Dermis blood vessel endothelial cell (primary cell): ENCODE measurements around the gene FXYD7. TPM values are rescaled to one million over a fixed set of nuclear protein-coding genes. Genes with fewer than 3 reads are reported as not detected.
"Not testable (repeated sequence)": the region's sequence is repeated elsewhere in the genome, so short reads cannot be mapped to it uniquely, and the experiment has no call there.

ENCODE experiments used
- DNase-seq: peaks from one replicate; pipeline ENCODE4 v3.0.0; 2010
- total RNA-seq: library from RNA; depleted of rRNA; stranded (reverse); fragments of >200 nt; gene quantifications from 2 replicates; pipeline ENCODE4 v1.2.3, GENCODE V29; 2014

FXYD7 gene
- total RNA-seq, 1 donor from 2014 or later: not detected

DNA sequence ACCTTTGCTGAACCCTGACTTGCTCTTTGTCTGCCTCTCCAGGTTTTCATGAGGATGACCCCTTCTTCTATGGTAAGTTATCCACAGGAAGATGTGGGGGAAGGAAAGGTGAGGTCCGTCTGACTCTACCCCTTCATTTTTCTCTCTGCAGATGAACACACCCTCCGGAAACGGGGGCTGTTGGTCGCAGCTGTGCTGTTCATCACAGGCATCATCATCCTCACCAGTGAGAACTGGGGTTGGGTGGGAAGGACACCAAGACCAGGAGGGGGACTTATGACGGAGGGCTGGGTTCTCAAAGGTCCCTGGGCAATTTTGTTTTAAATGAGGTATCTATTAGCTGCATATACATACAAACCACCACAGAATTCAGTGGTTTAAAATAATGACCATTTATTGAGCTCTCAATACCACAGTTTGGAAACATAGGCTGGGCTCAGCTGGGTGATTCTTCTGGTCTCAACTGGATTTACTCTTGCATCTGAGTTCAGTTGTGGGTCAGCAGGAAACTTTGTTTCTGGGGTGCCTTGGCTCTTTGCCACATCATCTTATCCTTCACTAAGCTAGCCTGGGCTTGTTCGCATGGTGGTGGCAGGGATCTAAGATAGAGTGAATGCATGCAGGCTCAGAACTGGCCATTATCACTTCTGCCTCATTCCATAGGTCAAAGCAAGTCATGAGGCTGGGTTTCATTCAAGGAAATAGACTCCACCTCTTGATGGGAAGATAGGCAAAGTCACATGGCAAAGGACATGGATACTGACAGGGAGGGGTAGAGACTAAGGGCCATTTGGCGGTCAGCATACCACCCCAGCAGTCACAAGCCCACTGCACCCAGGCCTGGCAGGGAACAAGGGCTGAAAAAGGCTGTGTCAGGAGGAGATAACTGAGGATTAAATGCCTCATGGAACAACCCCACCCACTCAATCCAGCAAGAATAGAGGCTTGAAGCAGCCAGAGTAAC lies 23.3 kb downstream of the FXYD7 start:
- no peak for DNase-seq

GRCh38 chr19:35167251-35168119 lies 24.4 kb downstream of the FXYD7 start:
- no peak for DNase-seq

- no peak for DNase-seq
These were observed 25.1 kb downstream of the FXYD7 start for GRCh38 chr19:35168196-35168595.

DNA sequence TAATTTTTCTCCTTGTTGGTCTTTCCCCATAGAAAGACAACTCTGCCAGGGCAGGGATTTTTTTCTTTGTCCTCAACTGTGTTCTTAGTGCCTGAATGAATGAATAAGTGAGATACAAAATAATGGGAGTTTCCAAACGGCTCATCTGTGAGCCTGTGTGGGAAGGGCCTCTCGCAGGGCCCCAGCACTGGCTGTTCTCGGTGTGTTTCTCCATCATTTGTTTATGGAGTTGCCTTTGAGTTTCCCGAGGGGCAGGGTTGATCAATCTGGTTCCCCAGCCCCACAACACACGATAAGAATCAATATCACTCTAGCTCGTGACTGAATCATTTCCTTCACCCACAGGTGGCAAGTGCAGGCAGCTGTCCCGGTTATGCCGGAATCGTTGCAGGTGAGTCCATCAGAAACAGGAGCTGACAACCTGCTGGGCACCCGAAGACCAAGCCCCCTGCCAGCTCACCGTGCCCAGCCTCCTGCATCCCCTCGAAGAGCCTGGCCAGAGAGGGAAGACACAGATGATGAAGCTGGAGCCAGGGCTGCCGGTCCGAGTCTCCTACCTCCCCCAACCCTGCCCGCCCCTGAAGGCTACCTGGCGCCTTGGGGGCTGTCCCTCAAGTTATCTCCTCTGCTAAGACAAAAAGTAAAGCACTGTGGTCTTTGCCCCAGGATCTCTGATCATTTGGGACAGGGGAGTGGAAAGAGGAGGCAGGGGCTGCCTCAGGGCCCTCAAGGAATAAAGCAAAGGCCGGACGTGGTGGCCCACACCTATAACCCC lies 26.4 kb downstream of the FXYD7 start:
- DNase-seq: no peak

DNA sequence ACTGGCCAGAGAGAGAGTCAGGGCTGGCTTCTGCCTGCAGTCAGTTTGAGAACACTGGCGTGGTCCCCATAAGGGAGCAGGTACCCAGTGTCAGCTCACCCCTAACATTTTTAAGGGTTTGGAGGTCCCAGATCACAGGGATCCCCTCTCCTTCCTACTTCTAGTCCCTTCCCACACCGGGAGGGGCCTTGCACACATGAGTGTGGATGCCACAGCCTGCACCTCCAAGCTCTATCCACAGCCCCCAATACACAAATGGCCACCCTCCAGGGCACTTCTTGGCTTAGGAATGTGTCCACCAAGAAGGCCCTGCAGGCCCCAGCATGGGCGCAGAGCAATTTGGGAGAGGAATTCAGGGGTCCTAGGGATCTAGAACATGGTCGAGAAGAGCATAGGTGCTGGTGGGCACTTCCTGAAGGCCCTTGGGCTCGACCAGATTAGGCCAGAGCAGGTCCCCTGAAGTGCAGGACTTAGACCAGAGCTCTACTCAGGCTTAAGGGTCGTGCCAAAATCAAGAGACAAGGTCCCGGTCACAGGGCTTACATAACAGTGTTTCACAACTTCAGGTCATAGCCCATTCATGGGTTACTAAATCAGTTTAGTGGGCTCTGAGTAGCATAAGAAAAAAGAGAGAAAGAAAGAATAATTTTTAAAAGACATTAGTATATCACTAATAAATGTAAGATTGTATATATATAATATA lies 27.5 kb downstream of the FXYD7 start:
- DNase-seq: no peak

DNA sequence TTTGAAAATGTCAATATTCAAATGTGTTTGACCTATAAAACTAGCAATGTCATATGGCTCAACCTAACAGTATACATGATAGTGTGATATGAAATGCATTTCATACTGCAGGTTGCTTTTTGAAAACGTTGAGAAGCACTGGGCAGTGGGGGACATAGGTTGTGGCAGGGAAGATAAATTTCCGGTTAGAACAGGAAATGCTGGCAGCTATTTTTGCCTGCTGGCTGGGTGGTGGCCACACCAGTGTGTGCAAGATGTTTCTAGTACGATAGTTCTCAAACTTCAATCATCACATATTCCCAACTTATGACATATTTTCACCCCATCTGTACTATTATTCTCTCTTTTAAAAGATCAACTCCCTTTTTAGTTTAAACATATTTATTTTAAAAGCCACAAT lies 28.7 kb downstream of the FXYD7 start:
- DNase-seq: peak; percentile 9

DNA sequence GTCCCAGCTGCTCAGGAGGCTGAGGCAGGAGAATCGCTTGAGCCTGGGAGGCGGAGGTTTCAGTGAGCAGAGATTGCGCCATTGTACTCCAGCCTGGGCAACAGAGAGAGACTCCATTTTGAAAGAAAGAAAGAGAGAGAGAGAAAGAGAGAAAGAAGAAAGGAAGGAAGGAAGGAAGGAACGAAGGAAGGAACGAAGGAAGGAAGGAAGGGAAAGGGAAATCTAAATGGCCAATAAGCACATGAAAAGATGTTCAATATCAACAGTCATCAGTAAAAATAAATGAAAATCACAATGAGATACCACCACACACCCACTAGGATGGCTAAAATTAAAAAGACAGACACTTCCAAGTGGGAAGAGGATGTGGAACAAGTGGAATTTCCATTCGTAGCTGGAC lies 31.2 kb downstream of the FXYD7 start:
- no peak for DNase-seq

DNA sequence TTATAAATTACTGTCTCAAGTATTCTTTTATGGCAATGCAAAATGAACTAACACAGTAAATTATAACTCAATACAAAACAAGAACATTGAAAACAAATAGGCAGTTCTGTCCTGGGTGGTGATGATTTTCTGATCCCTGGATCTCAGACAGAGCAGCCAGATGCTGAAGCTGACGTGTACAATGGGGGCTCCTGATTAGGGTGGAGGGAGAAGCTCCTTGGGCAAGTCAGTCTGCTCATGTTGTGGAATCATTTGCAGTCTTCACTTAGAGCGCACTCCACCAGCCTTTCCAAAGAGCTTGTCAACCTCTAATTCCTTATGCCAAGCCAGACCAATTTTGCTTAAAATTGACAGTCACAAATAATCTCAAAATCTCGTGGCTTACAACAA lies 33.1 kb downstream of the FXYD7 start:
- DNase-seq: no peak

DNA sequence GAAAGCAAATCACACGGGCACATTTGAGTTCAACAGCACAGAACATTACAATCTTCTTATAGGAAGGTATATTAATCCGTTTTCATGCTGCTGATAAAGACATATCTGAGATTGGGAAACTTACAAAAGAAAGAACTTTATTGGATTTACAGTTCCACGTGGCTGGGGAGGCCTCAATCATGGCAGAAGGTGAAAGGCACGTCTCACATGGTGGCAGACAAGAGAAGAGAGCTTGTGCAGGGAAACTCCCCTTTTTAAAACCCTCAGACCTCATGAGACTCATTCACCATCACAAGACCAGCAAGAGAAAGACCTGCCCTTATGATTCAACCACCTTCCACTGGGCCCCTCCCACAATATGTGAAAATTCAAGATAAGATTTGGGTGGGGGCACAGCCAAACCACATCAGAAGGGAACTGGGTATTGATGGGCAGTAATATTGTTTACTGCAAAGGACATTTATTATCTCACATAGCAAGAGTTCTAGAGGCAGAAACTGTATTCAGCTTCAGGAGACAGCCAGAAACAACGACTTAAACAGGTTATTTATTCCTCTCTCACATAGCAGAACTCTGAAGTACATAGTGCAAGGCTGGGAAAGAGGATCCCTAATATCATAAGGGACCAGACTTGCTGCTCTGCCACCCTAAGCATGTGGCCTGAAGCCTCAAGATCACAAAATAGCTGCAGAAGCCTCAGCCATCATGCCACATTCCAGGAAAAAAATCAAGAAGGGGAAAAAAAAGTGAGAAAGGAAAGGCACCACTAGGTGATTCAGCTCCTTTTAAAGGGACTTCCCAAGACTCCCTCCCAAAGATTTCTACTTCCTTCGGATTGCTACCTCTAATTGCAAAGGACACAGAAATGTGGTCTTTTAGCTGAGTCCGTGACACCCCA lies 34.6 kb downstream of the FXYD7 start:
- no peak for DNase-seq

- no peak for DNase-seq
These were observed 35.6 kb downstream of the FXYD7 start for GRCh38 chr19:35178701-35179100.

DNA sequence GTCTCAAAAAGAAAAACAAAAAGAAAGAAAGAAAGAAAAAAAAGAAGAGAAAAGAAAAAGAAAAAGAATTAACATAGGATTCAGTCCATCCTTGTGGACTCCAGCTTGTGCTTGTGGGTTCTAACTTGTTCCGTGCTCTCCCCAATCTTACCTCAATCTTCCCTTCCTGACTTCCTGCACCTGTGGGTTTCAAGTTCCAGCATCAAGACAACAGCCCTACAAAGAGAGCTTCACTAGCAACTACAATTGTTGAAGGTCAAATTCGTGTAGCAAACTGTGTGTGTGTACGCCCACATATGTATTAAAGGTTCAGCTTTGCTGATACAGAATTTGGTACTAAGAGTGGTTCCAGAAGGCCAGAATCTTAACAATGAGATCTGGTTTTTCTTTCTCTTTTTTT lies 36.8 kb downstream of the FXYD7 start:
- no peak for DNase-seq

GRCh38 chr19:35181387-35181786 lies 38.3 kb downstream of the FXYD7 start:
- no peak for DNase-seq

DNA sequence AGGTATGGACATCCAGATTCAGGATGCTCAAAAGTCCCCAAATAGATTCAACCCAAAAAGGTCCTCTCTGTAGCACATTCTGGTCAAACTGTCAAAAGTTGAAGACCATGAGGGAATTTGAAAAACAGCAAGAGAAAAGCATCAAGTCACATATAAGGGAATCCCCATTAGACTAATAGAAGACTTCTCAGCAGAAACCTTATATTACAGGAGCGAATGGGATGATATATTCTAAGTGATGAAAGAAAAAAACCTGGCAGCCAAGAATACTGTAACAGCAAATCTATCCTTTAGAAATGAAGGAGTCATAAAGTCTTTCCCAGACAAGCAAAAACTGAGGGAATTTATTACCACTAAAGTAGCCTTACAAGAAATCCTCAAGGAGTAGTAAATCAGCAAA lies 41.2 kb downstream of the FXYD7 start:
- DNase-seq: no peak

DNA sequence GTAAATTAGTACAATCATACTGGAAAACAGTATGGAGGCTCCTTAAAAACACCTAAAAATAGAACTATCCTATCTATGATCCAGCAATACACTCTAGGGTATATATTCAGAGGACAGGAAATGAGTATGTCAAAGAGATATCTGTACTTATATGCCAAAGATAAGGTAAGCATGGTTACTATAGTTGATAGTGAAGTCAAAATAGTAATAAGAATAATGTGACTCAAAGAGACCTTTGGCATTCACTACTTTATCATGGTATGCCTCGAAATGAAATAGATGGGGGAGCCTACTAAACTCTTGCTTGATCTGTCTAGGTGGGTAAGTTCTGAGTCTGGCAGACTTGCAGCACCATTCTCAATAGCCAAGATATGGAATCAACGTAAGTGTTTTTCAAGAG lies 41.8 kb downstream of the FXYD7 start:
- no peak for DNase-seq

DNA sequence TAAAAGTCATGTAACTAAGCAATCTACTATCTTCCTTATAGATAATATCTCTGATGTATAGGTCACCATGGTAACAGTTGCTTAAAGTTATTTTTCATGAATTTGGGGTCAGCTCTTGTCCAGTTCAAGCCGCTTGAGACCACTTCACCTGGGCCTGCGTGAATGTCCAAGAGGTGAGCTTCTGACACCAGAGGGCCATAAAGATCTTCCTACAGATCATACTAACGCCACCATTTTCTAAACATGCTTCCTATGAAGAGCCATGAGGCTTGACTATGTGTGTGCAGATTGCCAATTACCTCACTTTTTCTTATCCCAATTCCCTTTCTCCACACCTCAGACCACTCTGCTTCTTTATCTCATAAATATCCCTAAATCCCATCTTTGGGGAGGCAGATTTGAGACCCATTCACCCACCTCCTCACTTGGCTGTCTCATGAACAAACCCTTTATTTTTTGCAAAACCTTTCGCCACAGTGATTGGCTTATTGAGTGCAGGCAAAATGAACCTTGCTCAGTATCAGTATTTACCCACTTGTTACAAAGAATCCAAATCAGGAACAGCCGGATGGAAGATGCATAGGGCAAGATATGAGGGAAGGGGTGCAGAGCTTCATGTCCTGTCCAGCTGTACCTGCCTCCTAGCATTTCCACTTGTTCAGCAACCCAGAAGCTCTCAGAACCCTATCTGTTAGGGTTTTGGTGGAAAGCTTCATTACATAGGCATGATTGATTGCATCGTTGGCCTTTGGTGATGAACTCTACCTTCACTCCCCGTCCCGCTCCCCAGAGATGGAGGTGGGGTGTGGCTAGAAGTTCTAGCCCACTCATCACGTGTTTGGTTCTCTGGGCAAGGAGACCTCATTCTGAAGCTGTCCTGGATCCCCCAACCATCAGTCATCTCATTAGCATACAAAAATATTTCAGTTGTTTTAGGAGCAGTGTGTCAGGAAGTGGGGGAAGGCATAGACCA lies 51.2 kb downstream of the FXYD7 start:
- no peak for DNase-seq

DNA sequence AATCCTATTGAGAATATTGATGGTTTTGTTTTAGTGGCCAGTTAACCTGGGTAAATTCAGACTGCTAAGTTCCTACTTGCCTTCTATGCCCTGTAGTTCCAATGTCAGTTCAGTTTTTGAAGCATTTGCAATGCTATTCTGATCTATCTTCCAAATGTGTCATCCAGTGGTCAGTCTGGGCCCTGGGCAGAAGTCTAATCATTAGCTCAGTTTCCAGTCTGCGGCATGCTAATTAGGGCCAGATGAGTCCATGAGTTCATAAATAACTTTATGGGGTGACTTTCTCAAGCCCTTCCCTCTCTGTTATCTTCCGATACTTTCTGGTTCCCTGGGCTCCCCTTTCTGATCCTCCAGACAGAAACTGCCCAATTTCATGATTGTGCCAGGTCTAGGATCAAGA lies 52.8 kb downstream of the FXYD7 start:
- no peak for DNase-seq

- not testable (repeated sequence) for DNase-seq
These were observed 53.8 kb downstream of the FXYD7 start for GRCh38 chr19:35196861-35197260.

DNA sequence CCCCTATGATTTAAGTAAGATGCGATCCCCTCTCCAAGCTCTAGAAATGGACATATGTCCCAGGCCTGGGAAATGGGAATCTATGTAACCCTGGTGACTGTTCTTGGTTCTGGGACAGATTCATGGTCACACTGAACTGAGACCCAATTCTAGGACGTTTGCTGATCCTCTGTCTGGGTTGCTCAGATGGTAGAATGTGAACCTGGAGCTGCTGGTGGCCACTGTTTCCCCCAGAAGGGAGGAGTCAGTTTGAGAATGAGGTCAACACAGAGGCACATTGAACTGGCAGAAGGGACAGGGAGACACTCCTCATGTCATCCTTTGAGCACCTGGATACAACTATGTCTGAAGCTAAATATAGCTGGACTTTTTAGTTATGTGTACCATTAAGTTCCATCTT lies 56.4 kb downstream of the FXYD7 start:
- DNase-seq: no peak

GRCh38 chr19:35202722-35203688 lies 60.0 kb downstream of the FXYD7 start:
- no peak for DNase-seq
